H1 (cell line): ENCODE results near the gene MEF2C. TPM values are rescaled to one million over a fixed set of nuclear protein-coding genes. Genes with fewer than 3 reads are reported as not detected.

Source experiments
- CTCF ChIA-PET: fragments of 300-600 bp; sonication (Branson Sonifier 250); formaldehyde crosslinking; loops from one replicate; lab custom pipeline; 2021; ENCODE audit not compliant: partially characterized antibody; lab: Charles Lee
- POLR2A ChIA-PET: fragments of 300-600 bp; sonication (Branson Sonifier 250); formaldehyde crosslinking; loops from one replicate; lab custom pipeline; 2021; ENCODE audit warnings: inconsistent platforms; ENCODE audit not compliant: partially characterized antibody; lab: Charles Lee
- DNase-seq, 2 experiments: peaks; one replicate each; pipeline versions ENCODE4 v3.0.0 to v3.0.0-alpha.2; 2010 to 2022; ENCODE audit warnings: low spot score in 2 of 2, low read depth in 1 of 2, mixed read lengths in 1 of 2
- FAIRE-seq: peaks from 2 replicates; lab custom pipeline; 2011; peaks lifted over from hg19 to GRCh38; lab: Jason Lieb, UNC
- H2AFZ ChIP-seq: 2 replicates; pipeline ENCODE4 v1.8.1; 2012; ENCODE audit warnings: low read length, inconsistent platforms
- H2AK5ac ChIP-seq: 2 replicates; pipeline ENCODE4 v1.6.1; 2013; ENCODE audit warnings: low read depth, low read length
- H2BK120ac ChIP-seq: replicated peaks from 2 replicates; pipeline ENCODE3; 2013; ENCODE audit warnings: low read depth, low read length, inconsistent platforms
- H2BK12ac ChIP-seq: 2 replicates; pipeline ENCODE4 v1.6.1; 2013; ENCODE audit warnings: low read depth, low read length
- H2BK15ac ChIP-seq: 2 replicates; pipeline ENCODE4 v1.6.1; 2013; ENCODE audit warnings: low read length
- H2BK20ac ChIP-seq: 2 replicates; pipeline ENCODE4 v1.6.1; 2013; ENCODE audit warnings: low read length
- H2BK5ac ChIP-seq: 2 replicates; pipeline ENCODE4 v1.6.1; 2013; ENCODE audit warnings: low read depth, low read length
- H3K14ac ChIP-seq: 2 replicates; pipeline ENCODE4 v1.6.1; 2013; ENCODE audit warnings: inconsistent platforms; ENCODE audit not compliant: insufficient read length
- H3K18ac ChIP-seq: 2 replicates; pipeline ENCODE4 v1.6.1; 2013; ENCODE audit warnings: low read length; ENCODE audit errors: extremely low read depth
- H3K23ac ChIP-seq: 2 replicates; pipeline ENCODE4 v1.6.1; 2013; ENCODE audit warnings: inconsistent platforms; ENCODE audit not compliant: insufficient read length
- H3K23me2 ChIP-seq: 2 replicates; pipeline ENCODE4 v1.6.1; 2013; ENCODE audit warnings: low read depth, low read length
- H3K27ac ChIP-seq: 2 replicates; pipeline ENCODE4 v1.6.1; 2011; ENCODE audit warnings: low read depth, low read length, inconsistent platforms
- H3K27me3 ChIP-seq, 4 experiments: replicated peaks in 1 of 4; 1 replicate in 1 of 4; 2 replicates in 3 of 4; pipeline versions ENCODE4 v1.6.1 to v1.8.1; 2011 to 2013; ENCODE audit warnings: low read length in 3 of 4, mild to moderate bottlenecking in 3 of 4, inconsistent platforms in 2 of 4, mixed read lengths in 2 of 4, moderate library complexity in 1 of 4; ENCODE audit not compliant: control insufficient read depth in 3 of 4, insufficient read depth in 3 of 4; ENCODE audit errors: extremely low read depth in 1 of 4
- H3K36me3 ChIP-seq, 4 experiments: 2 replicates each; pipeline versions ENCODE4 v1.6.1 to v1.8.1; 2011 to 2013; ENCODE audit warnings: mild to moderate bottlenecking in 4 of 4, low read length in 3 of 4, moderate library complexity in 2 of 4, control low read depth in 1 of 4, inconsistent platforms in 1 of 4; ENCODE audit not compliant: insufficient read depth in 4 of 4, control insufficient read depth in 2 of 4
- H3K4ac ChIP-seq: replicated peaks from 2 replicates; pipeline ENCODE3; 2013; ENCODE audit warnings: low read length, low read depth, mixed read lengths, inconsistent platforms; ENCODE audit not compliant: insufficient read length
- H3K4me1 ChIP-seq, 4 experiments: replicated peaks in 1 of 4; 1 replicate in 1 of 4; 2 replicates in 3 of 4; pipeline versions ENCODE4 v1.6.1 to v1.8.1; 2011 to 2013; ENCODE audit warnings: low read length in 3 of 4, inconsistent platforms in 2 of 4, mixed read lengths in 1 of 4; ENCODE audit not compliant: insufficient read depth in 4 of 4, control insufficient read depth in 3 of 4
- H3K4me2 ChIP-seq, 2 experiments: 2 replicates each; pipeline versions ENCODE4 v1.6.1 to v1.8.1; 2011 to 2013; ENCODE audit warnings: low read depth in 2 of 2, low read length in 2 of 2, control low read depth in 1 of 2, inconsistent platforms in 1 of 2, mild to moderate bottlenecking in 1 of 2; ENCODE audit not compliant: insufficient read depth in 1 of 2
- H3K4me3 ChIP-seq, 4 experiments: fragments of 200-600, 300-600 bp in 1 of 4; sonication (generic), shearing (Covaris generic), sonication (Bioruptor Twin) in 1 of 4; 2 replicates each; pipeline versions ENCODE4 v1.5.1 to v1.8.1; 2011 to 2016; ENCODE audit warnings: low read length in 4 of 4, low read depth in 3 of 4, control low read depth in 2 of 4, inconsistent platforms in 2 of 4, mild to moderate bottlenecking in 2 of 4, mixed read lengths in 1 of 4, moderate library complexity in 1 of 4; ENCODE audit not compliant: insufficient read depth in 2 of 4; ENCODE audit errors: extremely low read depth in 1 of 4
- H3K56ac ChIP-seq: replicated peaks from 2 replicates; pipeline ENCODE3; 2013; ENCODE audit warnings: low read depth, mild to moderate bottlenecking, mixed read lengths, low read length, inconsistent platforms; ENCODE audit not compliant: insufficient read length
- H3K79me1 ChIP-seq: 2 replicates; pipeline ENCODE4 v1.6.1; 2013; ENCODE audit warnings: low read depth, low read length, control low read depth
- H3K79me2 ChIP-seq, 2 experiments: 2 replicates each; pipeline versions ENCODE4 v1.6.1 to v1.8.1; 2012 to 2013; ENCODE audit warnings: low read length in 2 of 2, mild to moderate bottlenecking in 2 of 2, inconsistent platforms in 1 of 2; ENCODE audit not compliant: insufficient read depth in 2 of 2, control insufficient read depth in 1 of 2
- H3K9ac ChIP-seq, 4 experiments: replicated peaks in 1 of 4; 1 replicate in 1 of 4; 2 replicates in 3 of 4; pipeline versions ENCODE4 v1.6.1 to v1.8.1; 2011 to 2013; ENCODE audit warnings: low read depth in 3 of 4, low read length in 3 of 4, control low read depth in 2 of 4, mild to moderate bottlenecking in 2 of 4, moderate library complexity in 2 of 4, inconsistent platforms in 1 of 4; ENCODE audit errors: extremely low read depth in 1 of 4
- H3K9me3 ChIP-seq, 2 experiments: 2 replicates each; pipeline versions ENCODE4 v1.6.1 to v1.8.1; 2012 to 2013; ENCODE audit warnings: mild to moderate bottlenecking in 2 of 2, moderate library complexity in 2 of 2, control low read depth in 1 of 2, inconsistent platforms in 1 of 2, low read depth in 1 of 2, low read length in 1 of 2, mixed read lengths in 1 of 2; ENCODE audit not compliant: insufficient read depth in 2 of 2
- H4K20me1 ChIP-seq, 2 experiments: replicated peaks in 1 of 2; 2 replicates each; pipeline versions ENCODE3 to v1.8.1; 2011 to 2013; ENCODE audit warnings: inconsistent platforms in 2 of 2, low read length in 2 of 2, mild to moderate bottlenecking in 1 of 2; ENCODE audit not compliant: insufficient read depth in 2 of 2, control insufficient read depth in 1 of 2
- H4K5ac ChIP-seq: 2 replicates; pipeline ENCODE4 v1.6.1; 2013; ENCODE audit warnings: low read length, low read depth, mixed read lengths, inconsistent platforms; ENCODE audit not compliant: insufficient read length
- H4K8ac ChIP-seq: 2 replicates; pipeline ENCODE4 v1.8.0; 2013; ENCODE audit warnings: mild to moderate bottlenecking, moderate library complexity, low read length, inconsistent platforms; ENCODE audit not compliant: insufficient read depth; ENCODE audit errors: extremely low read depth
- H4K91ac ChIP-seq: replicated peaks from 2 replicates; pipeline ENCODE3; 2013; ENCODE audit warnings: low read length, mixed read lengths, inconsistent platforms; ENCODE audit not compliant: insufficient read length
- CEBPB ChIP-seq: IDR thresholded peaks from 2 replicates; pipeline ENCODE4 v1.6.1; 2012; ENCODE audit warnings: low read depth, low read length
- EZH2 ChIP-seq: fragments of 200-600 bp; sonication (generic); IDR thresholded peaks from 2 replicates; pipeline ENCODE4 v1.7.1; 2012; ENCODE audit warnings: low read depth, mild to moderate bottlenecking, moderate library complexity, low read length, inconsistent platforms; ENCODE audit not compliant: severe bottlenecking
- GTF2F1 ChIP-seq: IDR thresholded peaks from 2 replicates; pipeline ENCODE4 v1.6.1; 2012; ENCODE audit warnings: low read depth, low read length, improper control_type of control experiment, borderline replicate concordance
- JUND ChIP-seq: IDR thresholded peaks from 2 replicates; pipeline ENCODE4 v1.6.1; 2011; ENCODE audit warnings: mild to moderate bottlenecking, improper control_type of control experiment, low read length
- KDM1A ChIP-seq: fragments of 200-600, 300-600 bp; sonication (generic); IDR thresholded peaks from 2 replicates; pipeline ENCODE4 v1.7.1; 2016; ENCODE audit warnings: mild to moderate bottlenecking, low read length, borderline replicate concordance
- MAFK ChIP-seq: IDR thresholded peaks from 2 replicates; pipeline ENCODE4 v1.6.1; 2012; ENCODE audit warnings: low read depth, mild to moderate bottlenecking, improper control_type of control experiment, low read length
- MAX ChIP-seq: IDR thresholded peaks from 2 replicates; pipeline ENCODE4 v1.6.1; 2012; ENCODE audit warnings: inconsistent platforms
- PHF8 ChIP-seq: fragments of 200-600 bp; sonication (generic); conservative IDR thresholded peaks from 2 replicates; pipeline ENCODE4 v1.7.1; 2012; ENCODE audit warnings: low read depth, mild to moderate bottlenecking, inconsistent platforms, low read length, moderate library complexity
- RNF2 ChIP-seq: fragments of 200-900, 300-1000 bp; sonication (generic); IDR thresholded peaks from 2 replicates; pipeline ENCODE4 v1.7.1; 2016; ENCODE audit warnings: borderline replicate concordance, low read depth, mild to moderate bottlenecking, antibody characterized with exemption, low read length; ENCODE audit not compliant: poor library complexity, severe bottlenecking; ENCODE audit errors: missing control alignments
- TAF7 ChIP-seq: optimal IDR thresholded peaks from 2 replicates; pipeline ENCODE3; 2011; ENCODE audit warnings: low read depth, mild to moderate bottlenecking, inconsistent platforms, low read length, moderate library complexity, borderline replicate concordance
- TCF12 ChIP-seq: IDR thresholded peaks from 2 replicates; pipeline ENCODE4 v1.6.1; 2011; ENCODE audit warnings: low read depth, mild to moderate bottlenecking, low read length
- WGBS, 2 experiments: shearing (Covaris generic) in 1 of 2; methylation state at CpG; one replicate each; pipeline versions ENCODE4 v1.1.6 to v1.1.7; 2013 to 2015; ENCODE audit warnings: low lambda C conversion rate in 2 of 2, mixed read lengths in 2 of 2, inconsistent platforms in 1 of 2, low coverage in 1 of 2, missing lambda C conversion rate in 1 of 2; ENCODE audit not compliant: insufficient replicate concordance in 2 of 2, insufficient coverage in 1 of 2, insufficient read length in 1 of 2; ENCODE audit errors: extremely low coverage in 1 of 2, missing lambda C conversion rate in 1 of 2; 5-methylcytosine and 5-hydroxymethylcytosine counted together
- polyA plus RNA-seq, 7 experiments: library from polyadenylated mRNA; depleted of rRNA in 3 of 7; stranded (reverse) in 5 of 7; unstranded in 2 of 7; fragments of >200 nt in 5 of 7; fragments of 200-250 nt in 2 of 7; gene quantifications; 1 replicate in 5 of 7; 2 replicates in 1 of 7; 4 replicates in 1 of 7; pipeline versions ENCODE4 v1.2.1 to v1.2.3, GENCODE V29; 2011 to 2013; ENCODE audit warnings: missing spikeins in 2 of 7, mixed read lengths in 2 of 7
- total RNA-seq: library from RNA; stranded (reverse); fragmentation: NEBNext Ultra II Directional; extraction: Animal tissue kit (Norgen Biotek cat#: 25700); gene quantifications from 2 replicates; pipeline ENCODE4 v1.2.1, GENCODE V29; 2021

MEF2C gene
- total and polyA plus RNA-seq, 2 of the 8 experiments (the other 6 are each of a cell fraction or from before 2014, with no cell fraction given): 0.59 to 0.99 TPM

GRCh38 chr5:88805151-88805784 lies 77.7 kb downstream of the MEF2C start:
- no peak overlapping the region for H4K8ac ChIP-seq
- H4K91ac ChIP-seq: no peak overlapping the region
- H3K4me2 ChIP-seq: no peak overlapping the region
- H3K36me3 ChIP-seq: no peaks in the 10 kb centered on the region
- H2BK12ac ChIP-seq: no peak overlapping the region
- H4K20me1 ChIP-seq: no peaks in the 10 kb centered on the region
- peak; percentile 32 for FAIRE-seq
- no peak overlapping the region for H3K23ac ChIP-seq
- H2AFZ ChIP-seq: peak overlapping the region; percentile 2; the same call in 1 of the 2 replicates
- no peak overlapping the region for H3K27ac ChIP-seq
- peaks cover 0 to 3% (median 0%) of the 10 kb centered on the region in 4 experiments; a peak in 1 of 7 replicates for H3K4me1 ChIP-seq
- H3K27me3 ChIP-seq: no peaks in the 10 kb centered on the region
- no peak overlapping the region for H2BK15ac ChIP-seq
- H3K79me1 ChIP-seq: no peaks in the 10 kb centered on the region
- H4K5ac ChIP-seq: no peak overlapping the region
- no peaks in the 10 kb centered on the region for H3K9me3 ChIP-seq
- no peak overlapping the region for H2AK5ac ChIP-seq
- WGBS, 2 experiments: 88% methylated on average over 3 of the region's 3 CpGs; no CpG with 5 or more reads in 1 of the 2 experiments
- no peak overlapping the region for H3K18ac ChIP-seq
- no peak overlapping the region for H3K9ac ChIP-seq
- no peak for DNase-seq
- no peaks in the 10 kb centered on the region for H3K79me2 ChIP-seq
- H2BK20ac ChIP-seq: no peak overlapping the region
- no peak overlapping the region for H3K4ac ChIP-seq
- no peaks in the 10 kb centered on the region for H3K23me2 ChIP-seq
- no peak overlapping the region for H2BK5ac ChIP-seq
- H3K4me3 ChIP-seq: no peak overlapping the region
- H2BK120ac ChIP-seq: no peak overlapping the region
- ChIA-PET POLR2A (no interaction called here), CTCF (interaction anchor here (0.6 to 0.8 kb wide), 2 partner anchors 14 to 1925 kb away, joined by 3 to 4 read pairs; no protein-coding TSS in a partner anchor)
- no peak overlapping the region for H3K14ac ChIP-seq
- H3K56ac ChIP-seq: no peak overlapping the region
- no peak for TF ChIP-seq KDM1A
- no peak for TF ChIP-seq GTF2F1
- TF ChIP-seq PHF8: no peak
- TF ChIP-seq TAF7: no peak
- TF ChIP-seq MAX: no peak
- no peak for TF ChIP-seq TCF12
- TF ChIP-seq RNF2: no peak
- TF ChIP-seq JUND: no peak
- no peak for TF ChIP-seq MAFK
- TF ChIP-seq CEBPB: no peak
- no peak for TF ChIP-seq EZH2
